Breast epithelium (tissue), 3 donors: ENCODE results near the gene FEM1B.

Experiments
- POLR2A ChIP-seq: fragments of 450-650 bp; IDR thresholded peaks from one replicate; pipeline ENCODE4 v1.6.1; 2016; ENCODE audit warnings: antibody characterized with exemption, mild to moderate bottlenecking, moderate library complexity
- TF ChIP-seq, protein P1 (sequence below), 3 donors: fragments of 450-650 bp; IDR thresholded peaks; one replicate each; pipeline ENCODE4 v1.5.1; 2016 to 2017; ENCODE audit warnings: antibody characterized with exemption in 3 of 3, mild to moderate bottlenecking in 3 of 3, moderate library complexity in 3 of 3

DNA sequence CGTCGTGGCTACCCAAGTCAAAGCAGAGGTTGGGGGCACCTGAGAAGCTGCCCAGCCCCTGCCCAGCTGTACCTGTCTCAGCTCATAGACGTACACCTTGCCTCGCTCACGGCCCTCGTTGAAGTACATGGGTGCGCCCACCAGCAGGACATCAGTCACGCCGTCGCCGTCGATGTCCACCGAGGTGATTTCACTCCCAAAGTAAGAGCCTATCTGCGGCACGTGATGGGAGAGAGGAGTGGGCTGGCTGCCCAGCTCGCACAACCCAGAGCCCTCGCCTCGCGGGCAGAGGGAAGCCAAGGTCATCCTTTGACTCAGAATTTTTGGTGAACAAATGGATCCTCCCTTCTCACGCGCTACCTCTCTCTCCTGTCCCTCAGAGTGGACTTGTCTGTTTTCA lies 54.7 kb downstream of the FEM1B start:
- TF ChIP-seq, protein P1, sequence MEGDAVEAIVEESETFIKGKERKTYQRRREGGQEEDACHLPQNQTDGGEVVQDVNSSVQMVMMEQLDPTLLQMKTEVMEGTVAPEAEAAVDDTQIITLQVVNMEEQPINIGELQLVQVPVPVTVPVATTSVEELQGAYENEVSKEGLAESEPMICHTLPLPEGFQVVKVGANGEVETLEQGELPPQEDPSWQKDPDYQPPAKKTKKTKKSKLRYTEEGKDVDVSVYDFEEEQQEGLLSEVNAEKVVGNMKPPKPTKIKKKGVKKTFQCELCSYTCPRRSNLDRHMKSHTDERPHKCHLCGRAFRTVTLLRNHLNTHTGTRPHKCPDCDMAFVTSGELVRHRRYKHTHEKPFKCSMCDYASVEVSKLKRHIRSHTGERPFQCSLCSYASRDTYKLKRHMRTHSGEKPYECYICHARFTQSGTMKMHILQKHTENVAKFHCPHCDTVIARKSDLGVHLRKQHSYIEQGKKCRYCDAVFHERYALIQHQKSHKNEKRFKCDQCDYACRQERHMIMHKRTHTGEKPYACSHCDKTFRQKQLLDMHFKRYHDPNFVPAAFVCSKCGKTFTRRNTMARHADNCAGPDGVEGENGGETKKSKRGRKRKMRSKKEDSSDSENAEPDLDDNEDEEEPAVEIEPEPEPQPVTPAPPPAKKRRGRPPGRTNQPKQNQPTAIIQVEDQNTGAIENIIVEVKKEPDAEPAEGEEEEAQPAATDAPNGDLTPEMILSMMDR (IDR thresholded peaks at IDR 0.05): no peak
- TF ChIP-seq POLR2A: no peak
